IPS DF 6.9 (cell line): ENCODE data around the gene ACVR1.

Source experiments
- DNase-seq: peaks from one replicate; pipeline ENCODE4 v3.0.0-alpha.2; 2013; ENCODE audit warnings: low read depth, low spot score
- H3K27ac ChIP-seq: one replicate; pipeline ENCODE4 v1.5.1; 2013; ENCODE audit warnings: low read length, control low read depth
- H3K27me3 ChIP-seq: 2 replicates; pipeline ENCODE4 v1.6.1; 2013; ENCODE audit warnings: mild to moderate bottlenecking, low read length; ENCODE audit not compliant: control insufficient read depth, insufficient read depth
- H3K36me3 ChIP-seq: 2 replicates; pipeline ENCODE4 v1.6.1; 2013; ENCODE audit warnings: low read length; ENCODE audit not compliant: control insufficient read depth, insufficient read depth
- H3K4me1 ChIP-seq: 2 replicates; pipeline ENCODE4 v1.6.1; 2013; ENCODE audit warnings: low read length; ENCODE audit not compliant: control insufficient read depth, insufficient read depth
- H3K4me3 ChIP-seq: 2 replicates; pipeline ENCODE4 v1.5.1; 2013; ENCODE audit warnings: mild to moderate bottlenecking, low read length
- H3K9me3 ChIP-seq: 2 replicates; pipeline ENCODE4 v1.6.1; 2013; ENCODE audit warnings: low read length, inconsistent platforms; ENCODE audit not compliant: control insufficient read depth, insufficient read depth
- WGBS: extraction: QIAGEN DNeasy Blood & Tissue Kit; methylation state at CpG from one replicate; pipeline ENCODE4 v1.1.7; 2013; ENCODE audit warnings: mixed read lengths, missing lambda C conversion rate; ENCODE audit not compliant: insufficient read length, insufficient coverage; 5-methylcytosine and 5-hydroxymethylcytosine counted together

Gene ACVR1

DNA sequence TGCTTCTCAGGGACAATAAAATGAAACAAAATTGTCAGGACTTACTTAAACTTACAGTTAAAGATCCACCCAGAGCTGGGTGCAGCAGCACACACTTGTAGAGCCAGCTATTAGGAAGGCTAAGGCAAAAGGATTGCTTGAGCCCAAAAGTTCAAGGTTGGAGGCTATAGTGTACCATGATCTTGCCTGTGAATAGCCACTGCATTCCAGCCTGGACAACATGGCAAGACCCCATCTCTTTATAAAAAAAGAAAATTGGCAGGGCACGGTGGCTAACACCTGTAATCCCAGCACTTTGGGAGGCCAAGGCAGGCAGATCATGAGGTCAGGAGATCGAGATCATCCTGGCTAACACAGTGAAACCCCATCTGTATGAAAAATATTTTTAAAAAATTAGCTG is 34.6 kb downstream of the ACVR1 start:
- Histone ChIP-seq H3K9me3 (no peaks in the 10 kb centered on the region), H3K4me1 (peaks cover 14% of the 10 kb centered on the region), H3K4me3 (no peak overlapping the region), H3K27me3 (no peaks in the 10 kb centered on the region), H3K36me3 (no peaks in the 10 kb centered on the region), H3K27ac (no peak overlapping the region)
- no CpG with 5 or more reads among the region's 2 CpGs for WGBS
- no peak for DNase-seq

DNA sequence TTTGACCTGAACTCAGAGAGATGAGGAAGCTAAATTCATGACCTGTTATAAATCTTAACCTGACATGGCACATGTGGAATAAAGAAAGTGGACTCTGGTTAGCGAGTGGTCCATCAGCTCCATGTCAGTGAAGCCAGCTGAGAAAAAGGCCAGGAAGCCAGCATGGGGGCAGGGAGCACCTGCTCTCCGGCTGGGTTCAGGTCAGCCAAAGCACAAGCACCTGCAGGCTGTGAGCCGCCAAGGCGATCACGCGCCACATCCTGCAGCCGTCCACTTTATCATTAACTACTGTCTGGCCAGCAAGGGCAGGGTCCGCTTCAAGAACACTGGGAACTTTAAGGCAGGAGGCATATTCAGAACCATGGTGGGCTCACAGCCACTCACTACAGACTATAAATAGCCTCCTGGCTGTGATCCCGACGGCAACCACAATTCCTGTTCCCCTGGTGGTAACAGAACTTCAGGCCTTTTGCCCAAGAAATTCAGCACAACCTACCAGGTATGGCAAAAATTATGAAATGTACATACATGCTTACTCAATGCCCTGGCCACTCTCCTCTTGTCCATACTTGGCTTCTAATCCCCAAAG is 35.5 kb downstream of the ACVR1 start:
- Histone ChIP-seq H3K4me3 (no peak overlapping the region), H3K9me3 (no peaks in the 10 kb centered on the region), H3K27me3 (no peaks in the 10 kb centered on the region), H3K27ac (no peak overlapping the region), H3K36me3 (no peaks in the 10 kb centered on the region), H3K4me1 (peaks cover 19% of the 10 kb centered on the region)
- no CpG with 5 or more reads among the region's 10 CpGs for WGBS
- no peak for DNase-seq

DNA sequence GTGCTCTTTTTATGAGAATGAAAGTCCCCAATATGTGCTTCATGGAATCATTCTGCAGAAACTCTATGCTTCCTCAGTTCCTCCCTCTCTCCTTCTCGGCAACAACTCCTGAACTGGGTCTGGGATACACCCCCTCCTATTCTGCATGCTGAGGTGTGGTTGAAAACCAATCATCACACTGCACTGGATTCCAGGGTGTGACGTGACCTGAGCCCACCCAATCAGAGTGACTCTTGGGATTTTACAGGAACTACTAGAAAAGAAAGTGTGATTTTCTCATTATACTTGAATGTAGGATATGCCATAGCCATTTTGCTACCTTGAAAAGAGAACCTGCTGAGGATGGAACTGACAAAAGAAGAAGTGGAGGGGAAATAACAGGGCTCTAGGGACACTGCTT is 36.3 kb downstream of the ACVR1 start:
- no peak for DNase-seq
- Histone ChIP-seq H3K4me3 (no peak overlapping the region), H3K36me3 (no peaks in the 10 kb centered on the region), H3K4me1 (peaks cover 20% of the 10 kb centered on the region), H3K27me3 (no peaks in the 10 kb centered on the region), H3K9me3 (no peaks in the 10 kb centered on the region), H3K27ac (no peak overlapping the region)
- WGBS, result no CpG with 5 or more reads among the region's 2 CpGs

DNA sequence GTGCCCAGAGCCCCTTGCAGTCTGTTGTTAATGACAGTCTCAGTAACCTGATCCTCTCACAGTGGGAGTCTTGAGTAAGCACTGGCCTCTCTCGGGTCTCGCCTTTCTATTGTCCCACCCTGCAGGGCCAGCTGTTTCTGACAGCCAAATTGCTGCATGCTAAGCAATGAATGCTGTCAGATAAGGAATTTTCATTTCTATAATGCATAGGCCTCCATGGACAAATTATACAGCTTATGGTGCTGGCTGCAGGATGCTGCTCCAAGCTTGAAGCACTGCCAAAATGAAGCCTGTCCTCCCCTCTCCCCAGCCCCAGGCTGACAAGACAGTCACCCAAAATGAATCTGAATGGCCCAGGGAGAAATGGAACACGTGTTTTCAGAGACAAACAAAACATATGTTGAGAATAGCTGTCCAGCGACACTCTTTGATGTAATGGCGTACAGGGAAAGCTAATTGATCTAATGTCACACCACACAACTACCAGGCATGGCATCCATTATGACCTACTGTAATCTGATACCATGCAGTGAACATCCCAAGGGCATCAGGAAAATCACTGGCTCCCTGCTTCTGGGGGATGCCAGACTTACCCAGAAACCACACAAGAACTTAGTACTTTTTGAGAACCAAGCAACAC is 36.8 kb downstream of the ACVR1 start:
- Histone ChIP-seq H3K27me3 (no peaks in the 10 kb centered on the region), H3K9me3 (no peaks in the 10 kb centered on the region), H3K27ac (no peak overlapping the region), H3K36me3 (no peaks in the 10 kb centered on the region), H3K4me1 (peaks cover 20% of the 10 kb centered on the region), H3K4me3 (no peak overlapping the region)
- no CpG with 5 or more reads among the region's 5 CpGs for WGBS
- DNase-seq, result peak; percentile 66

DNA sequence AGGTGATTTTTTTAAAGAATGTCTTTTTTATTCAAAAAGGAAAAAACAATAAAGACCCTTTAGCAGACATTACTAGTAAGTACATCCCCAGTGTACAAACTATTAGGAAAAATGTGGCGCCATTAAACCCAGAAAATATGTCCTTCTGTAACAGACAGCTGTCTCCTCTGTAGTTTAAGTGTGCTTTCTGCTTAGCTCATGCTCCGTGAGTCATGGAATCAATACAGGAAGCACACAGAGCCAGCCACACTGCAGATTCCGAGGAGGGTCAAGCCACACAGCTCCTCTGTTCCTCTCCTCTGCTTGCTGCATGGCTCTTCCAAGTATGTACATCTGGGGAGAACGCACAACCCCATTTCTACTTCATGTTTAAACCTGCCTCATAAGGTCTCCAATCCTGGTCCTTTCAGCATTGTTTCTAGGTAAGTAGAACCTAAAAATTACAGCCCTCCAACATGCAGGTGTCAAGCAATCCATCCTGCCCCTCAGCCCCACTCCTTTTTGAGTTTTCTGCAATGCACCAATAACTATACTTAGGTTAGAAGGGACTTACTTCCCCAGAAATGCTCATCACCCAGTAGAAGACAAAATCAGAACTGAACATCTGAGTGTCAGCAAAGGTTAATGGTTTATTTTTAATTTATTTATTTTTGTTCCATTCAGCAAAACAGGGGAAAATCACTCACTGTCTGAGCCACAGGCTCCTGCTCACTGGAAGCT is 37.5 kb downstream of the ACVR1 start:
- H3K4me1 ChIP-seq, result peaks cover 20% of the 10 kb centered on the region
- H3K4me3 ChIP-seq, result no peak overlapping the region

DNA sequence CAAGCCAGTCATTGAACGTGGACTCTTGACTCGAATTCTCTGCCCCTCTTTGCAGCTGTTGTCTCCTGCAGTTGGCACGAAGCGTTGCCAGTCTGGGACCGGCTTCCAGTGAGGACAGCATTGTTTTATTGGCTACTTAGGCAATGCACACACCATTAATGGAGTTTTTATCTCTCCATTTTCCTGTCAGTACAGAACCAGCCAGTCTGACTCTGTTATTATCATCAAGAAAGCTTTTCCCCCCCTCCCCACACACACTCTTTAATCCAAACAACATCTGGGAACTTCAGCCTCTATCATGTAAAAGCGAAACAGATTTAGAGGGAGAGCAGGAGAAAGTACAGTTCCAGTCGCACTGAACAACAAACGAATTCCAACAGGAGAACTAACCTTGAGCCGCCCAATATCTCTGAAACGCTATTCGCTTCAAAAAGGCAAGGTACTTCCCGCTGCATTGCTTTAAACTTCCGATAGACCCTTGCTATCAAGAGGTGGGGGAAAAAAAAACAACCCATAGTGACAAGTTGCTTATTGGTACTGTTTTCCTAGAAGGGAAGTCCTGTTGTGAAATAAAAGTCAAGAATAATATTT is 38.2 kb downstream of the ACVR1 start:
- H3K4me1 ChIP-seq, result peaks cover 20% of the 10 kb centered on the region
- H3K4me3 ChIP-seq, result no peak overlapping the region
- no peak for DNase-seq
- no peaks in the 10 kb centered on the region for H3K9me3 ChIP-seq
- H3K36me3 ChIP-seq, result no peaks in the 10 kb centered on the region
- WGBS, result no CpG with 5 or more reads among the region's 13 CpGs
- no peak overlapping the region for H3K27ac ChIP-seq
- H3K27me3 ChIP-seq, result no peaks in the 10 kb centered on the region

More for the DNA sequence above, 37.5 kb downstream of the ACVR1 start:
- Histone ChIP-seq H3K9me3 (no peaks in the 10 kb centered on the region), H3K27me3 (no peaks in the 10 kb centered on the region), H3K36me3 (no peaks in the 10 kb centered on the region), H3K27ac (no peak overlapping the region)
- no peak for DNase-seq
- no CpG with 5 or more reads among the region's 4 CpGs for WGBS

DNA sequence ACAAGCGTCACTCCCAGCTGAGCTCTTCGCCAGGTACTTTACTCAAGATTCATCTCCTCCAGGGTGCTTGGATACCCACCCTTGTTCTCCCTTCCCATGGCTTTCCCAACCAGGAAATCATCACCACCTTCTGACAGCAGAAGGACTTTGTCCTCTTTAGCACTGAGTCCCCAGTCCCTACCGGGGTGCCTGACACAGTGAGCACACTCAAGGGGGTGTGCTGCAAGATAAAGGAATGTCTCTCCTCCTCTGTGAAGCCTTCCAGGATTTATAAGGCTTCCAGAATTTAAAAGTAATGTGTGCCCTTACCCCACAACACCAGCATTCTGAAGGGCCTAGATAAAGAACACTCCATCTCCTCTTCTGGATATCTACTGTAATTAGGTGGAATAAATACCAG is 39.6 kb downstream of the ACVR1 start:
- Histone ChIP-seq H3K4me1 (peaks cover 20% of the 10 kb centered on the region), H3K27ac (no peak overlapping the region)
- no CpG with 5 or more reads among the region's 3 CpGs for WGBS

DNA sequence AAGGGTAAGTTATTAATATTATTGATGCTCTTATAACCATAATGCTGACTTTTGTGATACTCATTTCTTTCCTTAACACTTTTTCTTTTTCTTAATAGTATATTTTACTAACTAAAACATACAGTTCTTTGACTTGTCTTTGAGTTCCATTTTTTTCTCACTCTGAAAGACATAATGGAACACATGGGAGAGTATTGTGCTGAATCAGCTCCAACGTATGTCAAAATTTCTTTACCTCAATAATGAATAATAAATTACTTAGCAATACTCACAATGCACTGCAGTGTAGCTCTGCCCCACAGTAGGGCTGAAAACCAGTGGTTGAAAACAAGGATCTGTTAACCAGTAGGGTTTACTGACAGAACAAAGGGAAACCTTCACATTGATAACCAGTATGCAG is 40.7 kb downstream of the ACVR1 start:
- no peak for DNase-seq
- no peaks in the 10 kb centered on the region for H3K9me3 ChIP-seq
- H3K4me3 ChIP-seq, result no peak overlapping the region
- H3K27me3 ChIP-seq, result no peaks in the 10 kb centered on the region
- WGBS, result no CpG with 5 or more reads among the region's 1 CpG
- H3K27ac ChIP-seq, result no peak overlapping the region
- no peaks in the 10 kb centered on the region for H3K36me3 ChIP-seq
- H3K4me1 ChIP-seq, result peaks cover 16% of the 10 kb centered on the region; the same call in 1 of the 2 replicates

More for the DNA sequence above, 39.6 kb downstream of the ACVR1 start:
- H3K27me3 ChIP-seq, result no peaks in the 10 kb centered on the region
- DNase-seq, result no peak
- no peaks in the 10 kb centered on the region for H3K36me3 ChIP-seq
- no peaks in the 10 kb centered on the region for H3K9me3 ChIP-seq
- H3K4me3 ChIP-seq, result no peak overlapping the region

DNA sequence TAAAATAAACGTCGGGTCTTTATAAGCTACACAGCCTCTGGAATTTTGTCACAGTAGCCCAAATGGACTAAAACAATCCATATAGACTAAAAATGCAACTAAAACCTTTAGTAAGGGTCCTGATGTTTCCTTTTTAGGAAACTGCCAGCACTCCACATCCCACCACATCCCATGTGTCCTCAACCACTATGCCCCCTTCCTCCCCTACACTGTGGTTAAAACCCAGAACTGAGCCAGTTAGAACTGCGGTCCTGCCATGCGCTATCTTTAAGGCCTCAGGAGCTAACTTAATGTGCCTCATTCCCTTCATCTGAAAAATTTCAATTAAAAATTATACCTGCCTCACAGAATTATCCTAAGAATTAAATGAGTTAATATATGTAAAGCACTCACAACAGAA is 41.1 kb downstream of the ACVR1 start:
- Histone ChIP-seq H3K9me3 (no peaks in the 10 kb centered on the region), H3K27ac (no peak overlapping the region), H3K4me1 (peaks cover 16% of the 10 kb centered on the region; the same call in 1 of the 2 replicates), H3K4me3 (no peak overlapping the region), H3K36me3 (no peaks in the 10 kb centered on the region), H3K27me3 (no peaks in the 10 kb centered on the region)
- DNase-seq, result no peak
- WGBS, result no CpG with 5 or more reads among the region's 4 CpGs

DNA sequence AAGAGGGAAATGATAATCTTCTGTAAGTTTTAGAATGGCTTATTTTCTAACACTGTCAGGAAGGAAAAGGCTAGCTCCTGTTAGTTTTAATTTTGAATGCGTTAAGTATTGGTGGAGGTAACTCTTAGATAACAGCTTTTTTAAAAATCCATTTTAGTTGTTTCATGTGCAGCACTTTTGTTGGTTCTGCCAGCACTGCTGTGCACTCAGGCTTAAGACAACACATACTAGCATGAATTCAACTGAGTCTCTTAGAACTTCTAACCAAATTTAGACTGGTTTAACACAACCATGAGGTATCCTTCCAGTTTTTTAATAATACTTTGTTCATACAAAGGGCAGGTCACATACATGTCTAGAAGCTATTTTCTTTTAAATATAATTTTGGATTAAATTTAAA is 42.4 kb downstream of the ACVR1 start:
- Histone ChIP-seq H3K4me1 (peaks cover 10% of the 10 kb centered on the region; the same call in 1 of the 2 replicates), H3K27me3 (no peaks in the 10 kb centered on the region), H3K9me3 (no peaks in the 10 kb centered on the region), H3K4me3 (no peak overlapping the region), H3K36me3 (no peaks in the 10 kb centered on the region), H3K27ac (no peak overlapping the region)
- no peak for DNase-seq
- no CpG with 5 or more reads among the region's 1 CpG for WGBS
